ENCODE data around the gene LDLR. TPM values are rescaled to one million over a fixed set of nuclear protein-coding genes. Genes with fewer than 3 reads are reported as not detected.
"Not testable (repeated sequence)": the region's sequence is repeated elsewhere in the genome, so short reads cannot be mapped to it uniquely, and the experiment has no call there.

The LDLR gene
- total and polyA plus RNA-seq, 2 donors from 2014 or later = 17.6 to 42.4 TPM

GRCh38 chr19:11159598-11160439 is 70.6 kb downstream of the LDLR start:
- intact Hi-C loops (cut with DNase I) = no loop called here
- Histone ChIP-seq H3K4me1 (ENCODE audit: control insufficient read depth in 2 of 3, insufficient read depth in 2 of 3, low read depth in 1 of 3, low read length in 3 of 3) (peaks cover 0 to 5% (median 4%) of the 10 kb centered on the region in 3 donors), H3K27me3 (ENCODE audit: control insufficient read depth, insufficient read depth, low read length) (no peaks in the 10 kb centered on the region), H3K9me3 (ENCODE audit: control insufficient read depth in 2 of 3, insufficient read depth in 1 of 3, low read length in 3 of 3) (no peaks in the 10 kb centered on the region), H3K4me3 (ENCODE audit: low read length in 3 of 3) (no peak overlapping the region), H3K27ac (ENCODE audit: low read depth in 2 of 2, low read length in 2 of 2) (no peak overlapping the region), H3K9ac (ENCODE audit: low read length in 3 of 3) (no peak overlapping the region), H3K36me3 (ENCODE audit: control insufficient read depth in 2 of 3, insufficient read depth in 3 of 3, low read length in 3 of 3) (no peaks in the 10 kb centered on the region)
- no peak for TF ChIP-seq CTCF (IDR thresholded peaks at IDR 0.05; ENCODE audit: borderline replicate concordance, extremely low read depth, insufficient read depth)
- no peak for DNase-seq
- FAIRE-seq = no peak

GRCh38 chr19:11160440-11160768 is 71.1 kb downstream of the LDLR start:
- H3K9ac ChIP-seq (ENCODE audit: low read length in 3 of 3); H3K9me3 ChIP-seq (ENCODE audit: control insufficient read depth in 2 of 3, insufficient read depth in 1 of 3, low read length in 3 of 3); H3K4me3 ChIP-seq (ENCODE audit: low read length in 3 of 3); DNase-seq; H3K4me1 ChIP-seq (ENCODE audit: control insufficient read depth in 2 of 3, insufficient read depth in 2 of 3, low read depth in 1 of 3, low read length in 3 of 3); intact Hi-C loops (cut with DNase I); H3K36me3 ChIP-seq (ENCODE audit: control insufficient read depth in 2 of 3, insufficient read depth in 3 of 3, low read length in 3 of 3); H3K27me3 ChIP-seq (ENCODE audit: control insufficient read depth, insufficient read depth, low read length); FAIRE-seq; H3K27ac ChIP-seq (ENCODE audit: low read depth in 2 of 2, low read length in 2 of 2): not testable (repeated sequence)

GRCh38 chr19:11164296-11164695 is 75.0 kb downstream of the LDLR start:
- peaks cover 0 to 15% (median 4%) of the 10 kb centered on the region in 3 donors for H3K36me3 ChIP-seq (ENCODE audit: control insufficient read depth in 2 of 3, insufficient read depth in 3 of 3, low read length in 3 of 3)
- FAIRE-seq (no peak), DNase-seq (no peak)
- intact Hi-C loops (cut with DNase I) = no loop called here
- H3K27me3 ChIP-seq (ENCODE audit: control insufficient read depth, insufficient read depth, low read length) = no peaks in the 10 kb centered on the region
- no peak overlapping the region for H3K9ac ChIP-seq (ENCODE audit: low read length in 3 of 3)
- H3K27ac ChIP-seq (ENCODE audit: low read depth in 2 of 2, low read length in 2 of 2) = peak overlapping the region; percentile 48 to 64
- H3K9me3 ChIP-seq (ENCODE audit: control insufficient read depth in 2 of 3, insufficient read depth in 1 of 3, low read length in 3 of 3) = no peaks in the 10 kb centered on the region
- TF ChIP-seq CTCF (IDR thresholded peaks at IDR 0.05; ENCODE audit: borderline replicate concordance, extremely low read depth, insufficient read depth) = no peak
- H3K4me1 ChIP-seq (ENCODE audit: control insufficient read depth in 2 of 3, insufficient read depth in 2 of 3, low read depth in 1 of 3, low read length in 3 of 3) = peaks cover 0 to 4% (median 0%) of the 10 kb centered on the region in 3 donors
- no peak overlapping the region for H3K4me3 ChIP-seq (ENCODE audit: low read length in 3 of 3)

GRCh38 chr19:11164879-11165406 is 75.7 kb downstream of the LDLR start:
- DNase-seq (peak in 3 of 5 donors; percentile 22 to 92 (median 91)), FAIRE-seq (no peak)
- Histone ChIP-seq H3K9me3 (ENCODE audit: control insufficient read depth in 2 of 3, insufficient read depth in 1 of 3, low read length in 3 of 3) (no peaks in the 10 kb centered on the region), H3K27ac (ENCODE audit: low read depth in 2 of 2, low read length in 2 of 2) (peak overlapping the region; percentile 48 to 64), H3K4me1 (ENCODE audit: control insufficient read depth in 2 of 3, insufficient read depth in 2 of 3, low read depth in 1 of 3, low read length in 3 of 3) (peaks cover 0 to 4% (median 0%) of the 10 kb centered on the region in 3 donors), H3K27me3 (ENCODE audit: control insufficient read depth, insufficient read depth, low read length) (no peaks in the 10 kb centered on the region), H3K36me3 (ENCODE audit: control insufficient read depth in 2 of 3, insufficient read depth in 3 of 3, low read length in 3 of 3) (peaks cover 0 to 18% (median 7%) of the 10 kb centered on the region in 3 donors), H3K9ac (ENCODE audit: low read length in 3 of 3) (no peak overlapping the region), H3K4me3 (ENCODE audit: low read length in 3 of 3) (no peak overlapping the region)
- no peak for TF ChIP-seq CTCF (IDR thresholded peaks at IDR 0.05; ENCODE audit: borderline replicate concordance, extremely low read depth, insufficient read depth)
- intact Hi-C loops (cut with DNase I) = no loop called here
